BLaER1 treated with 17β-estradiol and CSF1 and Interleukin-3, amounts not matched to agents 10 nM and 100 nM (cell line): ENCODE results near the gene SLC22A2.

Source experiments
- H3K27ac ChIP-seq, 11 experiments: shearing (Covaris generic); formaldehyde crosslinking; 2 replicates each; pipeline ENCODE4 v1.8.1; 2022
- H3K27me3 ChIP-seq, 11 experiments: shearing (Covaris generic); formaldehyde crosslinking; 2 replicates each; pipeline ENCODE4 v1.8.1; 2022
- H3K36me3 ChIP-seq, 11 experiments: shearing (Covaris generic); formaldehyde crosslinking; 2 replicates each; pipeline ENCODE4 v1.8.1; 2022
- H3K4me1 ChIP-seq, 10 experiments: shearing (Covaris generic); formaldehyde crosslinking; 2 replicates each; pipeline ENCODE4 v1.8.1; 2022
- H3K4me2 ChIP-seq, 11 experiments: shearing (Covaris generic); formaldehyde crosslinking; 2 replicates each; pipeline ENCODE4 v1.8.1; 2022
- H3K4me3 ChIP-seq, 10 experiments: shearing (Covaris generic); formaldehyde crosslinking; 2 replicates each; pipeline ENCODE4 v1.8.1; 2022
- H3K9ac ChIP-seq, 11 experiments: shearing (Covaris generic); formaldehyde crosslinking; 2 replicates each; pipeline ENCODE4 v1.8.1; 2022
- H3K9me3 ChIP-seq, 11 experiments: shearing (Covaris generic); formaldehyde crosslinking; replicated peaks in 1 of 11; 2 replicates each; pipeline ENCODE4 v1.8.1; 2022
- H4K20me1 ChIP-seq, 11 experiments: shearing (Covaris generic); formaldehyde crosslinking; 2 replicates each; pipeline ENCODE4 v1.8.1; 2022
- Cebpa-rat ChIP-seq, 11 experiments: shearing (Covaris generic); IDR thresholded peaks; 2 replicates each; pipeline ENCODE4 v1.8.1; 2022

Gene SLC22A2

DNA sequence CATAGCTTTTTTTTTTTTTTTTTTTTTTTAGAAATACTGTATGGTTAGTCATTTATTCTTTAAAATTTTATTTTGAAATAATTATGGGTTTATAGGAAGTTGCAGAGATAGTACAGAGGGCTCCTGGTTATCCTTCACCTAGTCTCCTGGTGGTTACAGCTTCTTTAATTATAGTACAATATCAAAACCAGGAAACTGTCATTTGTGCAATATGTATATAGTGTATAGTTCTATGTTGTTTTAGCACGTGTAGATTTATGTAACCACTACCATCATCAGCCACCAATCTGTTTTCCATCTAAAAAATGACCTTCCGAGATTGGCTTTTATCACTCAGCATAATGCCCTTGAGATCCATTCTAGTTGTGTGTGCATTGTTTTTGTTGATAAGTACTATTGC, 54.7 kb downstream of the SLC22A2 start:
- TF ChIP-seq Cebpa-rat (IDR thresholded peaks at IDR 0.05), result no peak
- H3K4me1 ChIP-seq, result peaks cover 0 to 4% (median 0%) of the 10 kb centered on the region in 10 experiments; a peak in 3 of 20 replicates
- H3K9ac ChIP-seq, result no peak overlapping the region
- H3K4me3 ChIP-seq, result no peak overlapping the region
- H3K36me3 ChIP-seq, result no peaks in the 10 kb centered on the region
- H3K27ac ChIP-seq, result no peak overlapping the region
- H4K20me1 ChIP-seq, result no peaks in the 10 kb centered on the region
- no peaks in the 10 kb centered on the region for H3K27me3 ChIP-seq
- no peak overlapping the region for H3K4me2 ChIP-seq
- peaks cover 0 to 14% (median 11%) of the 10 kb centered on the region in 11 experiments; a peak in 13 of 22 replicates for H3K9me3 ChIP-seq

DNA sequence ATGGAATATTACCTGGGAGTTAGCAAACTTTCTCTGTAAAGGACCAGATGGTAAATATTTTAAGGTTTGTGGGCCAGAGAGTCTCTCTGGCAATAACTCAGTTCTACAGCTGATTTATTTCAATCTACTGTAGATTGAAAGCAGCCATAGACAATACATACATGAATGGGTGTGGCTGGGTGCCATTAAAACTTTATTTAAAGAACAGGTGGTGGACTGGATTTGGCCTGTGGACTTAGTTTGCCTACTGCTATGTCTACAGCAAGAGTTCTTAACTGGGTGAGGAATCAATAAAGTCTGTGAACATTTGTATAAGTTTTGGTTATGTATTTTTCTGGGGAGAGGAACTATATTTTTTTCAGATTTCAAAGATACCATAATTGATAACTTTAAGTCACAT, 55.1 kb downstream of the SLC22A2 start:
- H3K27ac ChIP-seq, result no peak overlapping the region
- no peaks in the 10 kb centered on the region for H4K20me1 ChIP-seq
- H3K4me2 ChIP-seq, result no peak overlapping the region
- no peak for TF ChIP-seq Cebpa-rat (IDR thresholded peaks at IDR 0.05)
- H3K9me3 ChIP-seq, result peaks cover 0 to 14% (median 11%) of the 10 kb centered on the region in 11 experiments; a peak in 13 of 22 replicates
- peaks cover 0 to 8% (median 0%) of the 10 kb centered on the region in 10 experiments; a peak in 3 of 20 replicates for H3K4me1 ChIP-seq
- H3K36me3 ChIP-seq, result no peaks in the 10 kb centered on the region
- H3K27me3 ChIP-seq, result no peaks in the 10 kb centered on the region
- H3K4me3 ChIP-seq, result no peak overlapping the region
- H3K9ac ChIP-seq, result no peak overlapping the region

DNA sequence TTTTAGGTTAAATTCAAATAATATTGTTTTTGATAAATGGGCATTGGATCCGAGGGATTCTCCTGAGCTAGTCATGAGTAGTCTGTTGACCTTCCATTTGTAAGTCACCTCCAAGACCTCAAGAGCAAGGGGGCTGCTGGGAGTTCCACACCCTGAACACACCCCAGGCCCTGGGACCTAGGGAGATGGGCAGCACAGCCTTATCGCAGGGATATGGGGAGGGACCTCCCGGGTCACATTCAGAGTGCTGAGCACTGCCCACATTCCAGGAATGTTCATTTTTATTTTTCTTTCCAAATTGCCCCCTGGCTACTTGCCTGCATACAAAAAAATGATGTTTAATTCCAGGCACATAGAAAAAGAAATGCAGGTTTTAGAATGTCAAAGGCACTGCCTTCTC, 55.5 kb downstream of the SLC22A2 start:
- no peak for TF ChIP-seq Cebpa-rat (IDR thresholded peaks at IDR 0.05)

DNA sequence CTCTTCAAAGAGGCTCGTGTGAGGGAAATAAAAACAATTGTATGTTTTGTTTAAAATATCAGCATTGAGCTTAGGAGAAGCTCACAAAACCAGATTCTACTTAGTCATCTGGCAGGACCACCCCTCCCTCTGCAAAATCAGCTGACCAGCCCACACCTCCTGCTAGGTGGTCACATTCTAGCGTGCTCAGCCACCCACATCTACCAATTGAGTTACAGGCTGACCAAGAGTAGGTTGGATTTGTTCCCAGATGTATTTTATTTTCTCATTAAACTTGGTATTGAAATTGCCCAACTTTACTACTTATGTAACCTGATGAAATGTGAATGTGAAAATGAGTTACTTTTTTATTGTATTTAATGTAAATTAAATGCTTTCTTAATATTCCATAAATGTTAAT, 56.2 kb downstream of the SLC22A2 start:
- Histone ChIP-seq H4K20me1 (no peaks in the 10 kb centered on the region), H3K9me3 (peaks cover 0 to 7% (median 6%) of the 10 kb centered on the region in 11 experiments; a peak in 13 of 22 replicates), H3K4me1 (peaks cover 0 to 11% (median 0%) of the 10 kb centered on the region in 10 experiments; a peak in 3 of 20 replicates), H3K36me3 (no peaks in the 10 kb centered on the region), H3K27me3 (no peaks in the 10 kb centered on the region), H3K4me3 (no peak overlapping the region), H3K27ac (no peak overlapping the region), H3K4me2 (no peak overlapping the region), H3K9ac (no peak overlapping the region)
- no peak for TF ChIP-seq Cebpa-rat (IDR thresholded peaks at IDR 0.05)

More for the DNA sequence above, 55.5 kb downstream of the SLC22A2 start:
- H3K9ac ChIP-seq, result no peak overlapping the region
- no peaks in the 10 kb centered on the region for H3K27me3 ChIP-seq
- no peak overlapping the region for H3K4me2 ChIP-seq
- H3K36me3 ChIP-seq, result no peaks in the 10 kb centered on the region
- no peaks in the 10 kb centered on the region for H4K20me1 ChIP-seq
- no peak overlapping the region for H3K4me3 ChIP-seq
- H3K9me3 ChIP-seq, result peaks cover 0 to 14% (median 11%) of the 10 kb centered on the region in 11 experiments; a peak in 13 of 22 replicates
- peaks cover 0 to 11% (median 0%) of the 10 kb centered on the region in 10 experiments; a peak in 3 of 20 replicates for H3K4me1 ChIP-seq
- no peak overlapping the region for H3K27ac ChIP-seq

DNA sequence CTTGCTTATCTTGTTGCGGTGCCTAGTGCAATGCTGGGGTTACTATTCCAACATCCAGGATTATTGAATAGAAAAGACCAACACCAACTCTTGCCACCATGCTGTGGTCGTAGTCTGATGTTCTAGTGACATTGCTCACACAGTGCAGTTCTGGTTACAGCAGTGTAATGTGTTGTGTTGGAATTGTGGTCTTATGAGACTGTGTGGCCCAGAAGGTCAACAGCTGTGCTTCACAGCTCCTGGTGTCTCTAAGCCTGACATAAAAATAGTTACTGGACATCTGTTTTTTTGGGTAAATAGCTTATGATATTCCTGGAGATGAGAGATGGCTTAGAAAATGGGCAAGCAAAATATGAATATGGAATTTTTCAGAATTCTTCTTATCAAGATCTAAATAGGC, 57.6 kb downstream of the SLC22A2 start:
- Histone ChIP-seq H3K36me3 (no peaks in the 10 kb centered on the region), H3K9me3 (peaks cover 0 to 3% (median 0%) of the 10 kb centered on the region in 11 experiments; a peak in 1 of 22 replicates), H3K27ac (no peak overlapping the region), H3K4me1 (peaks cover 0 to 11% (median 0%) of the 10 kb centered on the region in 10 experiments; a peak in 3 of 20 replicates), H3K4me3 (no peak overlapping the region), H3K27me3 (no peaks in the 10 kb centered on the region), H3K9ac (no peak overlapping the region), H4K20me1 (no peaks in the 10 kb centered on the region), H3K4me2 (no peak overlapping the region)
- TF ChIP-seq Cebpa-rat (IDR thresholded peaks at IDR 0.05), result no peak

DNA sequence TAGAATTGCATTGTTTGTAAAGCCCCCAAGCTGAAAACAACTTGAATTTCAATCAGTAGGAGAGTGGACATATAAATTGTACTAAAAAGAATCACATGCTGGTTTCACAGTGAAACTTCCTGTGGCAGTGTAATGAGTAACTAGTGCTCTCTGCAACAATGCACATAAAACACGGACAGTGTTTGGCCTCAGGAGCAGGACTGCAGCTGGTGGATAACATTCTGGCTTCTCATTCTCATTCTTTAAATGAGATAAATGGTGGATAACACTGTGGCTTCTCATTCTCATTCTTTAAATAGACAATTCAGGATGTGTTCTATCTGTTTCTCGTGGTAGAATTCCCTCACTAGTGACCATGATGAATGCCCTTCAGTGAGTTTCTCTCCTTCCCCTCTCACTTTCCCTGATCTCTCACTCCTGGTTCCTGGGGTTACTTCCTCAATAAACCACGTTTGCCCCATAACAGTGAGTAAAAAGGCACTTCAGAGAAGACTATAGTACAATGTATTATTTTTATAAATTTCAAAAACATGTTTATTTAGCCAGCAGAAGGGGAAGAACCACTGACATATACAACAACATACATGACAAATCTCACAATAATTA, 59.9 kb downstream of the SLC22A2 start:
- Histone ChIP-seq H3K27me3 (no peaks in the 10 kb centered on the region), H3K9ac (no peak overlapping the region), H3K4me3 (no peak overlapping the region), H3K4me2 (peak overlapping the region in 3 of 11 experiments; percentile 18 to 36 (median 25); a peak in 6 of 22 replicates), H3K4me1 (peaks cover 0 to 11% (median 0%) of the 10 kb centered on the region in 10 experiments; a peak in 3 of 20 replicates), H4K20me1 (no peaks in the 10 kb centered on the region), H3K27ac (no peak overlapping the region), H3K9me3 (peaks cover 15 to 23% (median 20%) of the 10 kb centered on the region in 11 experiments), H3K36me3 (no peaks in the 10 kb centered on the region)
- TF ChIP-seq Cebpa-rat (IDR thresholded peaks at IDR 0.05), result no peak

DNA sequence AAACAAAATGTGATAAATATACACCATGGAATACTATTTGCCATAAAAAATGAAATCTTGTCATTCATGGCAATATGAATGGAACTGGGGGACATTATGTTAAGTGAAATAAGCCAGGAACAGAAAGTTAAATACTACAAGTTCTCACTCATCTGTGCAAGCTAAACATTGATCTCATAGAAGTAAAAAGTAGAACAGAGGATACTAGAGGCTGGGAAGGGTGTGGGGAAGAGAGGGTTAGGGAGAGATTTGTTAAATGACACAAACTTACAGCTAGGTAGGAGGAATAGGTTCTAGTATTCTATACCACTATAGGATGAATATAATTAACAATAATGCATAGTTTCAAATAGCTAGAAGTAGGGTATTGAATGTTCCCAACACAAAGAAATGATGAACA, 61.0 kb downstream of the SLC22A2 start:
- no peak for TF ChIP-seq Cebpa-rat (IDR thresholded peaks at IDR 0.05)
- Histone ChIP-seq H3K27me3 (no peaks in the 10 kb centered on the region), H3K4me1 (peaks cover 0 to 11% (median 0%) of the 10 kb centered on the region in 10 experiments; a peak in 3 of 20 replicates), H3K9ac (no peak overlapping the region), H3K36me3 (no peaks in the 10 kb centered on the region), H4K20me1 (no peaks in the 10 kb centered on the region), H3K4me2 (no peak overlapping the region), H3K27ac (no peak overlapping the region), H3K9me3 (peaks cover 26 to 33% (median 31%) of the 10 kb centered on the region in 11 experiments), H3K4me3 (no peak overlapping the region)

DNA sequence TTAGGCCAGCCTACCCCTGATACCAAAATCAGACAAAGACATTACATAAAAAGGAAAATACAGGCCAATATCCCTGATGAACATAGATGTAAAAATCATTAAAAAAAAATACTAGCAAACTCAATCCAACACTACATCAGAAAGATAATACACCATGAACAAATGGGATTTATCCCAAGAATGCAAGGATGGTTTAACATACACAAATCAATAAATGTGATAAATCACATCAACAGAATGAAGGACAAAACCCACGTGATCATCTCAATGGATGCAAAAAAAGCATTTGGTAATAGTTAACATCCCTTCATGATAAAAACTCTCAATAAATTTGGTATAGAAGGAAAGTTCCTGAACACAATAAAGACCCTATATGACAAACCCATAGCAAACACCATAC, 63.8 kb downstream of the SLC22A2 start:
- no peak for TF ChIP-seq Cebpa-rat (IDR thresholded peaks at IDR 0.05)
- no peak overlapping the region for H3K27ac ChIP-seq
- no peak overlapping the region; a peak in 1 of 20 replicates for H3K4me3 ChIP-seq
- no peak overlapping the region for H3K9ac ChIP-seq
- H3K4me1 ChIP-seq, result peaks cover 0 to 11% (median 0%) of the 10 kb centered on the region in 10 experiments; a peak in 3 of 20 replicates
- H3K9me3 ChIP-seq, result peaks cover 42 to 56% (median 49%) of the 10 kb centered on the region in 11 experiments
- H3K27me3 ChIP-seq, result no peaks in the 10 kb centered on the region
- H4K20me1 ChIP-seq, result no peaks in the 10 kb centered on the region
- H3K4me2 ChIP-seq, result no peak overlapping the region
- H3K36me3 ChIP-seq, result no peaks in the 10 kb centered on the region

DNA sequence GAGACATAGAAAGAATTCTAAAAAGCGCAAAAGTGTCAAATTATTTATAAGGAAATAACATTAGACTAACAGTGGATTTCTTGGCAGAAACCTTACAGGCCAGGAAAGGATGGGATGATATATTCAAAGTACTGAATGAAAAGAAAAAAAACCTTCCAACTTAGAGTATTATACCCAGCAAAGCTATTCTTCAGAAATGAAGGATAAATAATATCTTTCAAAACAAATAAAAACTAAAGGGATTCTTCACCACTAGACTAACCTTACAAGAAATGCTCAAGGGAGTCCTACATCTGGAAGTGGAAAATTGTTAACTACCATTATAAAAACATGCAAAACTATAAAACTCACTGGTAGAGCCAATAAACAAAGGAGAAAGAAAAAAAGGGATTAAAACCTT, 65.8 kb downstream of the SLC22A2 start:
- H3K27ac ChIP-seq, result no peak overlapping the region
- no peak overlapping the region for H3K9ac ChIP-seq
- H4K20me1 ChIP-seq, result no peaks in the 10 kb centered on the region
- H3K36me3 ChIP-seq, result no peaks in the 10 kb centered on the region
- H3K9me3 ChIP-seq, result peaks cover 42 to 56% (median 49%) of the 10 kb centered on the region in 11 experiments
- H3K4me1 ChIP-seq, result no peaks in the 10 kb centered on the region
- no peak overlapping the region; a peak in 2 of 20 replicates for H3K4me3 ChIP-seq
- TF ChIP-seq Cebpa-rat (IDR thresholded peaks at IDR 0.05), result no peak
- H3K4me2 ChIP-seq, result no peak overlapping the region
- H3K27me3 ChIP-seq, result no peaks in the 10 kb centered on the region

DNA sequence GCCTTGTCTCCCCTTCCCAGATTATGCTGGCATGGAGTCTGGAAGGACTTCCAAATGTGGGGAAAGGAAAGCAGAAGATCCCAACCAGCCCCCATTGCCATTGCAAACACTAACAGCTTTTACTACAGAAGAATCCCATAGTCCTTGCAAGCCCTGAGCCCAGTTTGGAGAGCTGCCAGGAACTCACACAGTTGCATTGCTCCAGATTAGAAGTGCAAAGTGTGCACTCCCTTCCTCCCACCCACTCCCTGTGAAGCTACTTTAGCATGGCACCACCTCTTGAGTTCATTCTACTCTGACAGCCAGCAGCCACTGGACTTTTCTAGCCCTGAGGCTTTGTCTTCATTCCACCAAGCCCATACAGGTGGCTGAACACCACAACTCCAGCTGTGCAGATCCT, 67.6 kb downstream of the SLC22A2 start:
- Histone ChIP-seq H3K9ac (no peak overlapping the region), H3K36me3 (no peaks in the 10 kb centered on the region), H3K27me3 (no peaks in the 10 kb centered on the region), H3K4me1 (no peaks in the 10 kb centered on the region), H3K9me3 (peaks cover 42 to 56% (median 49%) of the 10 kb centered on the region in 11 experiments), H3K4me3 (no peak overlapping the region), H3K4me2 (no peak overlapping the region), H4K20me1 (no peaks in the 10 kb centered on the region), H3K27ac (no peak overlapping the region)
- no peak for TF ChIP-seq Cebpa-rat (IDR thresholded peaks at IDR 0.05)
